Lower leg skin (tissue), 3 donors: ENCODE data around the gene SEMA6D.

Source experiments
- POLR2A ChIP-seq, 2 donors: fragments of 450-650 bp; IDR thresholded peaks; one replicate each; pipeline ENCODE4 v1.6.1; 2016 to 2017; ENCODE audit warnings: antibody characterized with exemption in 2 of 2, mild to moderate bottlenecking in 1 of 2, moderate library complexity in 1 of 2
- TF ChIP-seq, protein P1 (sequence below), 3 donors: fragments of 450-650 bp; IDR thresholded peaks; one replicate each; pipeline ENCODE4 v1.5.1; 2016; ENCODE audit warnings: antibody characterized with exemption in 3 of 3, mild to moderate bottlenecking in 3 of 3, moderate library complexity in 2 of 3

DNA sequence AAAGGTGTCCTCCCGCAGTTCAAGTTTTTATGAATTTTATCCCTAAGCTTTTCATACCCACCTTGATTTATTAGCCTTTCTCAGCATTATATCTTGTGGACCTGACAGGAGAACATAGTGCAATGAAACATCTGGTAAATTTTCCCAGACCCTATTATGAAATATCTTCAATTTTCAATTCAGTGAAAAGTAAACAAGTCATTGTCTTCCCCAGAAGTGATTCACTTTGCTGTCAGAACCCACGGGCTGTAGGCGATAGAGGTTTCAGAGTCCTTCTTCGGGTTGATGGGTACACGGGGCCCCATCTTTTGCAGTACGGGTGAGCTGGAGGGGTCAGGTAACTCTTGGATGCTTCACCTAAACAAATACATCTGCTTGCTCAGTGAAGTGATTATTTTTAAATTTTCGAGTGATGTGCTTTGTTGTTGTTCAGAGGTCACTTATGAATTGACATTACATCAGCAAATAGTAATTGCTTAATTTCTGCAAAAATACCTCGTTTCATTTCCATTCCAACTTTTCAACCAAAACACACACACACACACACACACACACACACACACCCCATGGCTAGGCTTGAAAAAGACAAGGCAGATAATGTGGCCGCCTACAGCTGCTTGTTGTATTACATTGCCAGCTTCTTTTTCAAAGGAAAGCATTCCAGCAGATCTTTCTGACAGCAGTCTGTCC, 102.9 kb downstream of the SEMA6D start:
- TF ChIP-seq, protein P1, sequence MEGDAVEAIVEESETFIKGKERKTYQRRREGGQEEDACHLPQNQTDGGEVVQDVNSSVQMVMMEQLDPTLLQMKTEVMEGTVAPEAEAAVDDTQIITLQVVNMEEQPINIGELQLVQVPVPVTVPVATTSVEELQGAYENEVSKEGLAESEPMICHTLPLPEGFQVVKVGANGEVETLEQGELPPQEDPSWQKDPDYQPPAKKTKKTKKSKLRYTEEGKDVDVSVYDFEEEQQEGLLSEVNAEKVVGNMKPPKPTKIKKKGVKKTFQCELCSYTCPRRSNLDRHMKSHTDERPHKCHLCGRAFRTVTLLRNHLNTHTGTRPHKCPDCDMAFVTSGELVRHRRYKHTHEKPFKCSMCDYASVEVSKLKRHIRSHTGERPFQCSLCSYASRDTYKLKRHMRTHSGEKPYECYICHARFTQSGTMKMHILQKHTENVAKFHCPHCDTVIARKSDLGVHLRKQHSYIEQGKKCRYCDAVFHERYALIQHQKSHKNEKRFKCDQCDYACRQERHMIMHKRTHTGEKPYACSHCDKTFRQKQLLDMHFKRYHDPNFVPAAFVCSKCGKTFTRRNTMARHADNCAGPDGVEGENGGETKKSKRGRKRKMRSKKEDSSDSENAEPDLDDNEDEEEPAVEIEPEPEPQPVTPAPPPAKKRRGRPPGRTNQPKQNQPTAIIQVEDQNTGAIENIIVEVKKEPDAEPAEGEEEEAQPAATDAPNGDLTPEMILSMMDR (IDR thresholded peaks at IDR 0.05) = no peak
- TF ChIP-seq POLR2A (IDR thresholded peaks at IDR 0.05) = no peak
